ENCODE results near the gene KLHL35.

Gene KLHL35

GRCh38 chr11:75429902-75430713 is 2.9 kb downstream of the KLHL35 start:
- TF ChIP-seq CTCF (IDR thresholded peaks at IDR 0.05; ENCODE audit: borderline replicate concordance, control extremely low read depth, extremely low read depth, insufficient read depth, missing control alignments) = no peak
- peak; percentile 83 for DNase-seq (ENCODE audit: low spot score)
- in situ Hi-C loops (cut with MboI; ENCODE audit: low sequenced_read_pairs, unreplicated experiment) = no loop called here

GRCh38 chr11:75429641-75429901 is 3.4 kb downstream of the KLHL35 start:
- in situ Hi-C loops (cut with MboI; ENCODE audit: low sequenced_read_pairs, unreplicated experiment) = no loop called here
- DNase-seq (ENCODE audit: low spot score) = no peak
- TF ChIP-seq CTCF (IDR thresholded peaks at IDR 0.05; ENCODE audit: borderline replicate concordance, control extremely low read depth, extremely low read depth, insufficient read depth, missing control alignments) = no peak

- no peak for DNase-seq (ENCODE audit: low spot score)
- in situ Hi-C loops (cut with MboI; ENCODE audit: low sequenced_read_pairs, unreplicated experiment) = no loop called here
- TF ChIP-seq CTCF (IDR thresholded peaks at IDR 0.05; ENCODE audit: borderline replicate concordance, control extremely low read depth, extremely low read depth, insufficient read depth, missing control alignments) = no peak
Measured at GRCh38 chr11:75428989-75429640, 3.9 kb downstream of the KLHL35 start.

GRCh38 chr11:75428281-75428724 is 4.7 kb downstream of the KLHL35 start:
- TF ChIP-seq CTCF (IDR thresholded peaks at IDR 0.05; ENCODE audit: borderline replicate concordance, control extremely low read depth, extremely low read depth, insufficient read depth, missing control alignments) = no peak
- in situ Hi-C loops (cut with MboI; ENCODE audit: low sequenced_read_pairs, unreplicated experiment) = no loop called here
- DNase-seq (ENCODE audit: low spot score) = peak; percentile 88

- TF ChIP-seq CTCF (IDR thresholded peaks at IDR 0.05; ENCODE audit: borderline replicate concordance, control extremely low read depth, extremely low read depth, insufficient read depth, missing control alignments) = no peak
- in situ Hi-C loops (cut with MboI; ENCODE audit: low sequenced_read_pairs, unreplicated experiment) = no loop called here
- no peak for DNase-seq (ENCODE audit: low spot score)
Measured at GRCh38 chr11:75427181-75427580, 5.8 kb downstream of the KLHL35 start.

- TF ChIP-seq CTCF (IDR thresholded peaks at IDR 0.05; ENCODE audit: borderline replicate concordance, control extremely low read depth, extremely low read depth, insufficient read depth, missing control alignments) = no peak
- no peak for DNase-seq (ENCODE audit: low spot score)
- in situ Hi-C loops (cut with MboI; ENCODE audit: low sequenced_read_pairs, unreplicated experiment) = no loop called here
Measured at GRCh38 chr11:75426720-75427086, 6.3 kb downstream of the KLHL35 start.

Measured in GM13976 (cell line).